ENCODE data around the gene TRAF1. TPM values are rescaled to one million over a fixed set of nuclear protein-coding genes. Genes with fewer than 3 reads are reported as not detected.

The TRAF1 gene
- total RNA-seq, 1 experiment from 2014 or later, result 3.4 TPM

Other genes with a start within 250 kb of the TRAF1 start
- gene MEGF9, start 212.3 kb downstream of the TRAF1 start, total RNA-seq (2014; rRNA removed; shearing (Covaris generic)), result 10.5 and 11.1 TPM in 2 replicates
- gene FBXW2, start 133.4 kb downstream of the TRAF1 start, total RNA-seq (2014; rRNA removed; shearing (Covaris generic)), result 11.5 and 23.1 TPM in 2 replicates
- 33.6 and 35.3 TPM in 2 replicates for gene PSMD5, start 83.9 kb downstream of the TRAF1 start, total RNA-seq (2014; rRNA removed; shearing (Covaris generic))
- 73.2 and 73.4 TPM in 2 replicates for gene PHF19, start 49.6 kb downstream of the TRAF1 start, total RNA-seq (2014; rRNA removed; shearing (Covaris generic))
- 6.2 and 8.4 TPM in 2 replicates for gene C5, start 123.5 kb upstream of the TRAF1 start, total RNA-seq (2014; rRNA removed; shearing (Covaris generic))
- gene CNTRL, start 148.2 kb upstream of the TRAF1 start, total RNA-seq (2014; rRNA removed; shearing (Covaris generic)), result 16.9 and 19.5 TPM in 2 replicates

All from RPMI7951 (cell line).